HG03139 (cell line): ENCODE data around the gene ANKS1B.
A peak's percentile ranks its signal among the peaks of the same experiment; 100 is the strongest.
"Not testable (repeated sequence)": the region's sequence is repeated elsewhere in the genome, so short reads cannot be mapped to it uniquely, and the experiment has no call there.

Experiments used
- ATAC-seq: cut with Tn5 transposase; IDR thresholded peaks from one replicate; pipeline ENCODE4 v1.9.1; 2021; ENCODE audit not compliant: unreplicated experiment

The ANKS1B gene

DNA sequence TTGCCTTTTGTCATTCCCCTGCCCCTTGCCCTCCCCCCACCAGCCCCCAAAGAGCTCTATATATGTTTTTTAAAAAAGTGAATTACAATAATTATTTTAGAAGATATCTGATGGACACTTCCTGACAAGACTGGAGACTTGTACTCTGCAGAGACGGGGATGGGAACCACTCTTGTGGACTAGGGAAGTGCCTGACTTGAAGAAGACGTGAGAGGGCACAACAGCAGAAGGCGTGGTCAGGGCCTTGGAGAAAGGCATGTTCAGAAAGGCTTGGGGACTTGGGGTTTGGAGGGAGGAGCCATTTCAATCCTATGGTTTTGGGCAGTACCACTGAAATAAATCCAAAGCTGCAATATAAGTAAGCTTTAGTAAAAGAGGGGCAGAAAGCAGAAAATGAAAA, 1184.9 kb downstream of the ANKS1B start:
- no peak for ATAC-seq

DNA sequence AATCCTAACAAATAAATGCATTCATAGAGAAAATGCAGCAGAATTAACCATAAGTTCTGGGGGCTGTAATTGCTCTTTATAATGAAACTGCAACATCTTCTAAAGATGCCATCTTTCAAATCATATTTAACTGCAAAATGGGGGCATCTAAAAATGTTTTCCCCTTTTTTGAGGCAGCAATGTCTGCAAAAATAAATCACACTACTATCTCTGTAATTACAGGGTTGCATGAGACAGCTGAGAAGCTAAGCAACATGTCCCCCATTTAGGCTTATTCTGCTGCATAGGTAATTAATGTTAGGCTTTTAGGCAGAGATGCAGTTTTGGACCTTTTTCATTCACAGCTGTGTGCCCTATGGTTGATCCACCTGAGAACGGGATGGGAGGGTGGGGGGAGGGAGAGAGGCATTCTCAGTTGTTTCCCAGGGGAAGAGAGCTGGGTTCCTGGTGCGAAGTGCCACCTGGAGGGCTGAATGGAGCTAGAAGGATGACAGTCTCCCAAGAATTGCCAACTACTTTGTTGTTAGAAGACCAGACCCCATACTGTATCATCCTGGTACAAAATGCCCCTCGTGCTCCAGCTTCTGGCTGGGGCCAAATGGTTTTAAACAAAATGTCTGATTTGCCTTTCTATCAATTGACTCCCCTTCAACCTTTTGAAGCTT, 1185.5 kb downstream of the ANKS1B start:
- ATAC-seq = no peak

- ATAC-seq = no peak
Measured at GRCh38 chr12:98797200-98797599, 1187.5 kb downstream of the ANKS1B start.

DNA sequence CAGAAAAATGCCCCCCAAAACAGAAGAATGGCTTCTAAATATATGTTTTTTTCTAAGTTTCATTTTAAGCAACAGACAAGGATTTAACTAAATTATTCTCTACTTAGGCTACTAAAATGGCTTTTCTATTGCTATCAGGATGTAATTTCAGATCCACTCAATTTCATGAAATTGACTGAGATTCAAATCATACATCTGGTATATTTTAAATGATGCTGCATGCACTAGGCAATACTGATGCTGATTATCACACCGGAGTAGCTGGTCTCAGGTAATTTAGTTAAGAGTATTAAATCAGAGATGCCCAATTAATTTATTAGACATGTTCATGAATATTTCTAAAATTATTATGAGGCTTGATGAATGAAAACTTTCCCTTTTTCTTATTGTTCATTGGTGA, 1188.0 kb downstream of the ANKS1B start:
- no peak for ATAC-seq

DNA sequence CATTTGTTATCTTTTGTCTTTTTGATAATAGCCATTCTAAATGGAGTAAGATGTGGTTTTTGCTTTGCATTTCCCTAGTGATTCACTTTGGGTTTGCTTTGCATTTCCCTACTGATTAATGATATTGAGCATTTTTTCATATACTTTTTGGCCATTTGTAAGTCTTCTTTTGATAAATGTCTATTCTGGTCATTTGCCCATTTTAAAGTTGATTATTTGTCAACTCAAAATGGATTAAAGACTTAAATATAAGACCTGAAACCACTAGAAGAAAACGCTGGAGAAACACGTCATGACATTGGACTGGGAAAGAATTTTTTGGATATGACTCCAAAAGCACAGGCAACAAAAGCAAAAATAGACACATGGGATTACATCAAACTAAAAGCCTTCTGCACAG, 1191.6 kb downstream of the ANKS1B start:
- no peak for ATAC-seq

DNA sequence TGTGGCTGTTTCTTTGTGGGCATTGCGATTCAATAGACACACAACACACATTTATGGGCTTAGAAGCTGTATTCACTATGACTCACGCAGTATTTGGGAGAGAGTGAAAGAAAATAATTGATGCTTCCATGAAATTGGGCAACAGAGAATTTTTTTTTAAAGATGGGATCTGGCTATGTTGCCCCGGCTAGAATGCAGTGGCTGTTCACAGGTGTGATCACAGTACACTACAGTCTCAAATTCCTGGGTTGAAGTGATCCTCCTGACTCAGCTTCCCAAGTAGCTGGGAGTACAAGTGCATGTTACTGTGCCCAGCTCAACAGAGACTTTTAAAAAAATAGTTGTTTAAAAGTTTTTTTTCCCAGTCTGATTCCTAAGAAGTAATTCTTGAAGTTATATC, 1193.3 kb downstream of the ANKS1B start:
- ATAC-seq = no peak

- ATAC-seq = no peak
Measured at GRCh38 chr12:98788396-98788795, 1196.3 kb downstream of the ANKS1B start.

GRCh38 chr12:98786653-98787052, 1198.1 kb downstream of the ANKS1B start:
- no peak for ATAC-seq

DNA sequence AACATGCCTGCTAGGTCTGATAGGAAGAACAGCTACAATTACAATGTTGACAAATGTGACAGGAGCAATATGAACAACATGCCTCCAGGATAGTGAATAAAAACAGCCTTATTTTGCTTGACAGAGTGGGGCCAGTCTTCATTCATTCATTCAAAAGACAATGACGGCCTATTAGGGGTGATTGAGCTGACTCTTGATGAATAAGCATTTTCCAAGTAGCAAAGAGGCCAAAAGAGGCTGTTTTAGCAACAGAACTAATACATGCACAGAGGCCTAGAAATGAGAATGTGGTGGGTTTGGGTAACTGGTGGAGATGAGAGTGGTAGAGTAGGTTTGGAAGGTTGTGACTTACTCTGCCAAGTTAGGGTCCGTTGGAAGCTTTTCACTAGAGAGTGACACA, 1201.3 kb downstream of the ANKS1B start:
- ATAC-seq = no peak

- no peak for ATAC-seq
Measured at GRCh38 chr12:98780261-98780660, 1204.5 kb downstream of the ANKS1B start.

GRCh38 chr12:98772818-98773217, 1211.9 kb downstream of the ANKS1B start:
- no peak for ATAC-seq

GRCh38 chr12:98771811-98772752, 1212.7 kb downstream of the ANKS1B start:
- no peak for ATAC-seq

DNA sequence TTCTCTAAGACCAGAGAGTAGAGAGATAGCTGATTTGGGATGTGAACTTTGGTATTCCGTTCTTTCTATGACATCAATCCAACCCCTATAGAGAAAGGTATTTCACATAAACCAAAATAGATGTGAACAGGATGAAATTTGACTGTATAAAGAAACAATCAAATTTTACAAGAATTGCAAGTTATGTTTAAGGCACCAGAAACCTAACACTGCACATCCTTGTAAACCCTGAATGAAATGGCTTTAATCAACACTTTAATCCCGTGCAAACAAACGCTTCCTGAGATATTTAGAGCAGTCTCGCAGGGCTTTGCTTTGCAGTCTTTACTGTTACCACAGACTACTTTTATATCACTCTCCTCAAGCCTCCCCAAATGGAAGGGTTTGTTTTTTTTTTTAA, 1214.5 kb downstream of the ANKS1B start:
- no peak for ATAC-seq

DNA sequence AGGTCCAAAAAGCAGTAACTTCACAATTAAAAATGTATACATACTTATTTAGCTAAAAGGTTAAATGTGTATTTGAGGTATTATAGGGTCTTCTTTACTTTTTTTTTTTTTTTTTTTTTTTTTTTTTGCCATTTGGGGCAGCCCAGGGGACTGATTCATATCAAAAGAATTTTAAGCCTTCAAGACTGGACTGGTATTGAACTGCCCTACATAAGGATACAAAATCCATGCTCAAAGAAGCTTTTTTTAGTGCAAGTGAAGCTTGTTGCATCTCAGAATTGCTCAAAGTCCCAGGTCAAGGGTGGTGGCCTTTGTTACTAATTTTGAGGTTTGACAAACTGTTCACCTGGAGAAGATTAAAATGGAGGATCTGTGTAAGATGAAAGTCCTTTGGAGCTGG, 1215.7 kb downstream of the ANKS1B start:
- ATAC-seq = no peak

GRCh38 chr12:98767248-98767647, 1217.5 kb downstream of the ANKS1B start:
- ATAC-seq = no peak

- no peak for ATAC-seq
Measured at GRCh38 chr12:98763656-98764055, 1221.1 kb downstream of the ANKS1B start.

DNA sequence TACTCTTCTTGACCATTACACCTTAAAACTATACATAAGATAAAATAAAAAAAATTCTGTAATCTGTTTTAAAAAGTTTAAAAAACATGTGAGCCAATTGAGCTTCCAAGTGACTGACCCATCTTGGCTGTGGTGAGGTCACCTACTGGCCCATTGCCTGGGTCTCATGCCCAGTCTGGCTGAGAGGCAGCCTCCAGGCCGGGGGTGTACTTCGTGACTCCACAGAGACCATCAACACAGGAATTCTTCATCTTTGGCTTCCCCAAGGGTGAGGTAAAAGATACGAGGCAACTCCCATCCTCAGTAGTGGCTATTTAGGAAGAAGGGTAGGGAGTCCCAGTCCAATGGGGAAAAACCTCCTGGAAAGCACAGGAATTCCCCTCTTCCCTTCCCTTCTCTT, 1226.4 kb downstream of the ANKS1B start:
- no peak for ATAC-seq

DNA sequence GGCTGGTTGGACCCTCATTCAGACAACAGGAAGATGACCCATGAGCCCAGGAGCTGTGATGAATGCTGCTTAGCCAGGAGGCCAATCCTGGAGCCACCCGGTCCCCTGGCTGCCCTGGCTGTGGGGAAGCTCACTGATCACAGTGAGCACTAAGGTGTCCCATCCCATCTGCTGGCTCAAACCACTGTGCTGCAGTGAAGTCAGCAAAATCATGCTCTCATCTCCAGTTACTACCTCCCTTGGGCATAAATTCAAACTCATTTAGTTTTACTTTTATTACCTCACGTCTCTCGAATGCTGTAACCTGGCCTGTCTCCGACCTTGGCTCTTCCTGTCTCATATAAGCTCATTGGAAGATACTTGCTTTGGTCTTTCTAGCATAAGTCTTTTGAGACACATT, 1227.3 kb downstream of the ANKS1B start:
- no peak for ATAC-seq

GRCh38 chr12:98755855-98756254, 1228.9 kb downstream of the ANKS1B start:
- ATAC-seq = not testable (repeated sequence)

DNA sequence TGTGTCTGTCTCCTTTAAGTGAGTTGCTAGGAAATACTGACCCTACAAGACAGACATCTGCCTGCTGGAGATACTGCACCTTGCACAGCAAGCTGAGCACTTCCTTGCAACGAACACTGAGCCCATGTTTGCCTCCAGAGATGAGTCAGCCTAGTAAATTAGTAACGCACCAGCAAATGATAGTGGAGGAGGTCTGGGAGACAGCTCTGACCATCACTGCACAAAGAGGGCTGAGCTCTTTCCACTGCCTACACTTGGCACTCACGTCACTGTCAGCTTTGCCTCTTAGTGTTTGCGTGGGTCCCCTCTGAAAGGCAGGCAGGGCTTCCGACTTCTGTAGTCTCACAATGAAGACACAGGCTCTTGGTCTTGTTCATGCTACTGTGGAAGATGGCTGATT, 1230.6 kb downstream of the ANKS1B start:
- ATAC-seq = peak; percentile 99

GRCh38 chr12:98752726-98753125, 1232.0 kb downstream of the ANKS1B start:
- ATAC-seq = no peak

DNA sequence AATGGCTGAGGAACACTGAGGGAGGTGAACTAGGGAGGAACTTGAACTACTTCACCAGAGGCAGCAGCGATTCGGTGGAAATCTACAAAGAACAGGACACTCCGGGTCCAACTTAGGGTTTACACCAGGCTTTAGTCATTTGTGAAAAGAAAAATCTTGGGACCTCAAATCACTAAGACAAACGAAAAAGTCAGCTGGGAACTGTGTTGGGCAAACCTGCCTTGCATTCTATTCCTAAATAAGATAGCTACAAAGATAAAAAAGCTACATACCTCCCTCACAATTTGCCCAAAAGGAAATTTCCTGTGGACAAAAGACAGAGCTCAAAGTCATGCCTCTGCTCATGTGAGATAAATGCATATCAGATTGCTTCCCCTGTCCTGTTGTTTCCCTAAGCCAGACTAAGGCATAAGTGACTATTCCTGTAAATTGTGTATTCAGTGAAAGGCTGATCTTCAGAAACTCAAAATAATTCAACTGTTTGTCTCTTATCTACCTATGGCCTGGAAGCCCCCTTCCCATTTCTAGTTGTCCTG, 1233.1 kb downstream of the ANKS1B start:
- no peak for ATAC-seq
